LNCaP clone FGC (cell line): ENCODE measurements around the gene PRKG1.

Source experiments
- DNase-seq: peaks from one replicate; pipeline ENCODE4 v3.0.0-alpha.2; 2011; ENCODE audit warnings: low read depth
- H3K4me3 ChIP-seq: 2 replicates; pipeline ENCODE4 v1.5.1; 2011; ENCODE audit warnings: mild to moderate bottlenecking, low read depth, low read length, control low read depth
- CTCF ChIP-seq: IDR thresholded peaks from 2 replicates; pipeline ENCODE4 v1.5.1; 2012; ENCODE audit warnings: mild to moderate bottlenecking; ENCODE audit not compliant: control insufficient read depth, insufficient read depth; ENCODE audit errors: extremely low read depth

The PRKG1 gene

GRCh38 chr10:52135101-52135500 lies 1060.8 kb downstream of the PRKG1 start:
- TF ChIP-seq CTCF: no peak
- H3K4me3 ChIP-seq: no peak overlapping the region
- no peak for DNase-seq

GRCh38 chr10:52136921-52137320 lies 1062.6 kb downstream of the PRKG1 start:
- DNase-seq: no peak
- no peak for TF ChIP-seq CTCF
- no peak overlapping the region for H3K4me3 ChIP-seq

- TF ChIP-seq CTCF: no peak
- H3K4me3 ChIP-seq: no peak overlapping the region
- DNase-seq: no peak
These were observed 1069.1 kb downstream of the PRKG1 start for GRCh38 chr10:52143338-52143737.

- no peak for DNase-seq
- no peak overlapping the region for H3K4me3 ChIP-seq
- no peak for TF ChIP-seq CTCF
These were observed 1071.3 kb downstream of the PRKG1 start for GRCh38 chr10:52145636-52146035.

GRCh38 chr10:52146766-52147165 lies 1072.5 kb downstream of the PRKG1 start:
- TF ChIP-seq CTCF: no peak
- no peak for DNase-seq
- no peak overlapping the region for H3K4me3 ChIP-seq

- TF ChIP-seq CTCF: no peak
- DNase-seq: no peak
- no peak overlapping the region for H3K4me3 ChIP-seq
These were observed 1096.5 kb downstream of the PRKG1 start for GRCh38 chr10:52170776-52171175.

GRCh38 chr10:52172581-52172980 lies 1098.3 kb downstream of the PRKG1 start:
- no peak overlapping the region for H3K4me3 ChIP-seq
- DNase-seq: no peak
- TF ChIP-seq CTCF: no peak
